WTC11 (cell line): ENCODE measurements around the gene KCNMA1. TPM values are rescaled to one million over a fixed set of nuclear protein-coding genes. Genes with fewer than 3 reads are reported as not detected.

Experiments used
- ATAC-seq: fragments of 200-7000 bp; cut with Tn5 transposase; 2 replicates; pipeline ENCODE4 v1.10.0; 2021; ENCODE audit warnings: mild to moderate bottlenecking, moderate library complexity
- CTCF ChIA-PET: fragments of 300-600 bp; sonication (Branson Sonifier 250); formaldehyde crosslinking; loops from one replicate; lab custom pipeline; 2021; ENCODE audit warnings: antibody characterized with exemption; lab: Charles Lee
- POLR2A ChIA-PET: fragments of 350-600 bp; sonication (Branson Sonifier 250); formaldehyde crosslinking; loops from one replicate; lab custom pipeline; 2021; ENCODE audit warnings: antibody characterized with exemption; lab: Charles Lee
- DNase-seq: peaks from one replicate; pipeline ENCODE4 v3.0.0; 2021; ENCODE audit warnings: low spot score
- H3K27ac Mint-ChIP-seq: 2 replicates; pipeline ENCODE4 v1.8.0; 2021; ENCODE audit warnings: mixed read lengths
- H3K27me3 Mint-ChIP-seq: 2 replicates; pipeline ENCODE4 v1.8.0; 2021; ENCODE audit warnings: low read depth, mild to moderate bottlenecking, moderate library complexity, mixed read lengths
- H3K36me3 Mint-ChIP-seq: 2 replicates; pipeline ENCODE4 v1.8.0; 2021; ENCODE audit warnings: mixed read lengths
- H3K4me1 Mint-ChIP-seq: 2 replicates; pipeline ENCODE4 v1.8.0; 2022; ENCODE audit warnings: mixed read lengths
- H3K4me3 Mint-ChIP-seq: 2 replicates; pipeline ENCODE4 v1.8.0; 2021; ENCODE audit warnings: mild to moderate bottlenecking, moderate library complexity, mixed read lengths
- H3K9me3 Mint-ChIP-seq: 2 replicates; pipeline ENCODE4 v1.8.0; 2021; ENCODE audit warnings: mixed read lengths
- CREB1 ChIP-seq: sonication (generic); formaldehyde crosslinking; IDR thresholded peaks from 2 replicates; pipeline ENCODE4 v1.8.0; 2023; ENCODE audit warnings: mild to moderate bottlenecking, missing genetic modification reagents
- CREM ChIP-seq: sonication (generic); formaldehyde crosslinking; IDR thresholded peaks from 2 replicates; pipeline ENCODE4 v1.8.1; 2022; ENCODE audit warnings: mild to moderate bottlenecking, missing genetic modification reagents, moderate library complexity
- FOXK1 ChIP-seq: sonication (generic); formaldehyde crosslinking; IDR thresholded peaks from 2 replicates; pipeline ENCODE4 v1.8.0; 2022; ENCODE audit warnings: mild to moderate bottlenecking, moderate library complexity, missing genetic modification reagents
- NFATC4 ChIP-seq: fragments of 250-450 bp; sonication (Bioruptor Pico); IDR thresholded peaks from 2 replicates; pipeline ENCODE4 v1.9.0; 2021; ENCODE audit warnings: mild to moderate bottlenecking
- NR2C2 ChIP-seq: sonication (generic); formaldehyde crosslinking; IDR thresholded peaks from 2 replicates; pipeline ENCODE4 v1.8.0; 2022; ENCODE audit warnings: mild to moderate bottlenecking, missing genetic modification reagents
- RELA ChIP-seq: sonication (generic); formaldehyde crosslinking; IDR thresholded peaks from 2 replicates; pipeline ENCODE4 v1.8.1; 2022; ENCODE audit warnings: missing genetic modification reagents, mild to moderate bottlenecking, borderline replicate concordance
- TCF7 ChIP-seq: sonication (generic); formaldehyde crosslinking; IDR thresholded peaks from 2 replicates; pipeline ENCODE4 v1.8.0; 2022; ENCODE audit warnings: mild to moderate bottlenecking, low read depth, missing genetic modification reagents, moderate library complexity
- TEAD1 ChIP-seq: sonication (generic); formaldehyde crosslinking; IDR thresholded peaks from 2 replicates; pipeline ENCODE4 v1.8.0; 2022; ENCODE audit warnings: mild to moderate bottlenecking, missing genetic modification reagents
- TP53 ChIP-seq: sonication (generic); formaldehyde crosslinking; IDR thresholded peaks from 2 replicates; pipeline ENCODE4 v1.8.1; 2023; ENCODE audit warnings: mild to moderate bottlenecking, missing genetic modification reagents
- ZNF232 ChIP-seq: sonication (generic); formaldehyde crosslinking; IDR thresholded peaks from 2 replicates; pipeline ENCODE4 v1.8.0; 2022; ENCODE audit warnings: mild to moderate bottlenecking, missing genetic modification reagents
- total RNA-seq: library from RNA; stranded (reverse); gene quantifications from 3 replicates; pipeline ENCODE4 v1.2.3, GENCODE V29; 2021
- TF ChIP-seq, protein P1 (sequence below): sonication (generic); formaldehyde crosslinking; IDR thresholded peaks from 2 replicates; pipeline ENCODE4 v1.8.1; 2023; ENCODE audit warnings: mild to moderate bottlenecking, missing genetic modification reagents, moderate library complexity
- TF ChIP-seq, protein P2 (sequence below): sonication (generic); formaldehyde crosslinking; IDR thresholded peaks from 2 replicates; pipeline ENCODE4 v1.8.0; 2022; ENCODE audit warnings: missing genetic modification reagents
- TF ChIP-seq, protein P3 (sequence below): sonication (generic); formaldehyde crosslinking; conservative IDR thresholded peaks from 2 replicates; pipeline ENCODE4 v1.8.1; 2022; ENCODE audit warnings: mild to moderate bottlenecking, missing genetic modification reagents
- TF ChIP-seq, protein P4 (sequence below): sonication (generic); formaldehyde crosslinking; IDR thresholded peaks from 2 replicates; pipeline ENCODE4 v1.8.0; 2023; ENCODE audit warnings: missing genetic modification reagents
- TF ChIP-seq, protein P5 (sequence below): sonication (generic); formaldehyde crosslinking; IDR thresholded peaks from 2 replicates; pipeline ENCODE4 v1.8.0; 2022; ENCODE audit warnings: mild to moderate bottlenecking, missing genetic modification reagents
- TF ChIP-seq, protein P6 (sequence below): fragments of 250-450 bp; sonication (Bioruptor Pico); conservative IDR thresholded peaks from 2 replicates; pipeline ENCODE4 v1.9.0; 2021; ENCODE audit warnings: mild to moderate bottlenecking
- TF ChIP-seq, protein P7 (sequence below): fragments of 250-450 bp; sonication (Bioruptor Pico); IDR thresholded peaks from 2 replicates; pipeline ENCODE4 v1.9.0; 2021; ENCODE audit warnings: mild to moderate bottlenecking

Gene KCNMA1
- total RNA-seq, 1 experiment from 2014 or later = 7.3 TPM

DNA sequence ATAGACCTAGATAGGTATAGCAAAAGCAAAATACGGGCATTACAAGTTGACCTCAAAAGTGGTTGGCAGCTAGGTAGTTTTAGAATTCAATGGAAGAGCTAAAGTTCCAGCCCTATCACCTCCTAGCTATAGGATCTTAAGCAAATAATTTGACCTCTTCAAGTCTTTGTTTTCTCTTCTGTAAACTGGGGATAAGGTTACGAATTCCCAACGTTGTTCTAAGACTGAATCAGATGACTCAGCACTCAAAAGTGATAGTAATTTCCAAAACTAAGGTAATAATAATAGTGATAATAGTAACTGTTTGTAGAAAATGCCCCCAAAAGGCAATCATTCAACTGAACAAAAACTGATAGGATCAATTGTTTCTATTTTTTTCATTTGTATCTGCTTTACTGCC is 445.2 kb downstream of the KCNMA1 start:
- Mint-ChIP-seq H3K36me3 (no peaks in the 10 kb centered on the region), H3K4me3 (no peak overlapping the region), H3K27ac (no peak overlapping the region), H3K27me3 (no peaks in the 10 kb centered on the region; the same call in 1 of the 2 replicates), H3K9me3 (no peaks in the 10 kb centered on the region), H3K4me1 (peaks cover 13% of the 10 kb centered on the region)
- ATAC-seq (no peak), DNase-seq (no peak)
- POLR2A ChIA-PET = no interaction called here
- TF ChIP-seq NR2C2 (CRISPR knock-in tag) = no peak
- TF ChIP-seq, protein P1, sequence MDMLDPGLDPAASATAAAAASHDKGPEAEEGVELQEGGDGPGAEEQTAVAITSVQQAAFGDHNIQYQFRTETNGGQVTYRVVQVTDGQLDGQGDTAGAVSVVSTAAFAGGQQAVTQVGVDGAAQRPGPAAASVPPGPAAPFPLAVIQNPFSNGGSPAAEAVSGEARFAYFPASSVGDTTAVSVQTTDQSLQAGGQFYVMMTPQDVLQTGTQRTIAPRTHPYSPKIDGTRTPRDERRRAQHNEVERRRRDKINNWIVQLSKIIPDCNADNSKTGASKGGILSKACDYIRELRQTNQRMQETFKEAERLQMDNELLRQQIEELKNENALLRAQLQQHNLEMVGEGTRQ (CRISPR knock-in tag) = no peak
- no peak for TF ChIP-seq TP53
- CTCF ChIA-PET = interaction anchor here (1.1 to 1.7 kb wide), 2 partner anchors 18 to 27 kb away, joined by 4 to 7 read pairs; no protein-coding TSS in a partner anchor

DNA sequence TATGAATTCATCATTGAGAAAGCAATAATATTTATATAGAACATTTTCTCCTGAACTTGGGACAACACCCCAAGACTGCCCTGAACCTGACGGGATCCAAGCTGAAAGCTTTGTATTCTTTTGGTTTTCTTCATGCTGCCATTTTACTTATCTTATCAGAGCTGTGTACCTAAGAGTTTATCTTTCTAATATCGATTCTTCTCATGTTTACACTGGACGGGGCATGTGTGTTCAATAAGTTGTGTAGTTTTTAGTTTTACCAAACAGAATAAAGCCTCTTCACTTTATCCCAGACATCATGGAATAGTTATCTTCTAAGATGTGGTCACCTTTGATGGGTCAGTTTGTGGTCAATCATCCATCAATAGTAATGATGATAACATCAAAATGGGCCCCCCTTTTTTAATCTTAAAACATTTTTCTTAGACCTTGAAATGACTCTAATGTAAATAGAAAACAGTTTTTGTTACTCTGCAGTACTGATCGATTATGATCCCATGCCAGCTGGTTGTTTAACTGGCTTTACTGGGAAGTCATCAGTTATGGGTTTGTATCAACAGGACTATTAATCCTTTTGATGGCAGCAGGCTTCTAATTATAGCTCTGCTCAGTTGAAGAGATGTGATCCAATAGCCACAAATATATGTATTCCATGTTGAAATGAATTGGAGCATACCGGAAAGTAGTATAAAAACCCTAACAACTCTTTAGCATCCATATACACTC is 446.1 kb downstream of the KCNMA1 start:
- Mint-ChIP-seq H3K27ac (no peak overlapping the region), H3K27me3 (no peaks in the 10 kb centered on the region; the same call in 1 of the 2 replicates), H3K36me3 (no peaks in the 10 kb centered on the region), H3K9me3 (no peaks in the 10 kb centered on the region), H3K4me1 (peaks cover 10% of the 10 kb centered on the region), H3K4me3 (no peak overlapping the region)
- TF ChIP-seq, protein P2, sequence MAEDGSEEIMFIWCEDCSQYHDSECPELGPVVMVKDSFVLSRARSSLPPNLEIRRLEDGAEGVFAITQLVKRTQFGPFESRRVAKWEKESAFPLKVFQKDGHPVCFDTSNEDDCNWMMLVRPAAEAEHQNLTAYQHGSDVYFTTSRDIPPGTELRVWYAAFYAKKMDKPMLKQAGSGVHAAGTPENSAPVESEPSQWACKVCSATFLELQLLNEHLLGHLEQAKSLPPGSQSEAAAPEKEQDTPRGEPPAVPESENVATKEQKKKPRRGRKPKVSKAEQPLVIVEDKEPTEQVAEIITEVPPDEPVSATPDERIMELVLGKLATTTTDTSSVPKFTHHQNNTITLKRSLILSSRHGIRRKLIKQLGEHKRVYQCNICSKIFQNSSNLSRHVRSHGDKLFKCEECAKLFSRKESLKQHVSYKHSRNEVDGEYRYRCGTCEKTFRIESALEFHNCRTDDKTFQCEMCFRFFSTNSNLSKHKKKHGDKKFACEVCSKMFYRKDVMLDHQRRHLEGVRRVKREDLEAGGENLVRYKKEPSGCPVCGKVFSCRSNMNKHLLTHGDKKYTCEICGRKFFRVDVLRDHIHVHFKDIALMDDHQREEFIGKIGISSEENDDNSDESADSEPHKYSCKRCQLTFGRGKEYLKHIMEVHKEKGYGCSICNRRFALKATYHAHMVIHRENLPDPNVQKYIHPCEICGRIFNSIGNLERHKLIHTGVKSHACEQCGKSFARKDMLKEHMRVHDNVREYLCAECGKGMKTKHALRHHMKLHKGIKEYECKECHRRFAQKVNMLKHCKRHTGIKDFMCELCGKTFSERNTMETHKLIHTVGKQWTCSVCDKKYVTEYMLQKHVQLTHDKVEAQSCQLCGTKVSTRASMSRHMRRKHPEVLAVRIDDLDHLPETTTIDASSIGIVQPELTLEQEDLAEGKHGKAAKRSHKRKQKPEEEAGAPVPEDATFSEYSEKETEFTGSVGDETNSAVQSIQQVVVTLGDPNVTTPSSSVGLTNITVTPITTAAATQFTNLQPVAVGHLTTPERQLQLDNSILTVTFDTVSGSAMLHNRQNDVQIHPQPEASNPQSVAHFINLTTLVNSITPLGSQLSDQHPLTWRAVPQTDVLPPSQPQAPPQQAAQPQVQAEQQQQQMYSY (CRISPR knock-in tag) = no peak
- TF ChIP-seq, protein P3, sequence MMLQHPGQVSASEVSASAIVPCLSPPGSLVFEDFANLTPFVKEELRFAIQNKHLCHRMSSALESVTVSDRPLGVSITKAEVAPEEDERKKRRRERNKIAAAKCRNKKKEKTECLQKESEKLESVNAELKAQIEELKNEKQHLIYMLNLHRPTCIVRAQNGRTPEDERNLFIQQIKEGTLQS (CRISPR knock-in tag) = no peak
- TF ChIP-seq, protein P4, sequence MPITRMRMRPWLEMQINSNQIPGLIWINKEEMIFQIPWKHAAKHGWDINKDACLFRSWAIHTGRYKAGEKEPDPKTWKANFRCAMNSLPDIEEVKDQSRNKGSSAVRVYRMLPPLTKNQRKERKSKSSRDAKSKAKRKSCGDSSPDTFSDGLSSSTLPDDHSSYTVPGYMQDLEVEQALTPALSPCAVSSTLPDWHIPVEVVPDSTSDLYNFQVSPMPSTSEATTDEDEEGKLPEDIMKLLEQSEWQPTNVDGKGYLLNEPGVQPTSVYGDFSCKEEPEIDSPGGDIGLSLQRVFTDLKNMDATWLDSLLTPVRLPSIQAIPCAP = no peak
- TF ChIP-seq, protein P5, sequence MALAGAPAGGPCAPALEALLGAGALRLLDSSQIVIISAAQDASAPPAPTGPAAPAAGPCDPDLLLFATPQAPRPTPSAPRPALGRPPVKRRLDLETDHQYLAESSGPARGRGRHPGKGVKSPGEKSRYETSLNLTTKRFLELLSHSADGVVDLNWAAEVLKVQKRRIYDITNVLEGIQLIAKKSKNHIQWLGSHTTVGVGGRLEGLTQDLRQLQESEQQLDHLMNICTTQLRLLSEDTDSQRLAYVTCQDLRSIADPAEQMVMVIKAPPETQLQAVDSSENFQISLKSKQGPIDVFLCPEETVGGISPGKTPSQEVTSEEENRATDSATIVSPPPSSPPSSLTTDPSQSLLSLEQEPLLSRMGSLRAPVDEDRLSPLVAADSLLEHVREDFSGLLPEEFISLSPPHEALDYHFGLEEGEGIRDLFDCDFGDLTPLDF (CRISPR knock-in tag) = no peak
- TF ChIP-seq NFATC4 (CRISPR knock-in tag) = no peak
- TF ChIP-seq, protein P6, sequence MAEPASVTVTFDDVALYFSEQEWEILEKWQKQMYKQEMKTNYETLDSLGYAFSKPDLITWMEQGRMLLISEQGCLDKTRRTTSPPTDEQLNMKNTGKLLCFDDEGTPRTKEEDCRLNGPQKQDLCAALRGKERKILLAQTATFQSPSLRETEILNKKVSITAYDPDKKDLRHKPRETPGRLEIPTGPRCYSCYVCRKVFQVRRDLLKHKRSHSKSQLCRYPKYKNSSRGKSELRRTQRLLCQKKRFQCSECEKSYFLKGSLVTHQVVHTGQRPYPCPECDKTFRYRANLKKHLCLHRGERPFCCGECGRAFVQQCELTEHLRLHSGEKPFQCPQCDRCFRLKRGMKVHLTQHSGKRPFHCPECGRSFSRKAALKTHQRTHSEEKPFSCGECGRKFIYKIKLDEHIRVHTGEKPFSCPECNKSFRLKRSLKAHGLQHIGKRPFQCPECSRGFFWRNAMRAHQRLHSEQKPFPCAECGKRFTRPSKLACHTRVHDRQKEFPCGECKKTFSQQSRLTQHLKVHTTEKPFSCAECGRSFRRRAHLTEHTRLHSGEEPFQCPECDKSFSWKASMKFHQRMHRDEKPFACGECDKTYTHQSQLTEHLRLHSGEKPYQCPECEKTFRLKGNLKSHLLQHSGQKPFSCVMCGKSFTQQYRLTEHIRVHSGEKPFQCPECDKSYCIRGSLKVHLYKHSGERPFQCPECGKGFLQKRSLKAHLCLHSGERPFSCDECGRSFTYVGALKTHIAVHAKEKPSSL = no peak
- no peak for TF ChIP-seq FOXK1
- TF ChIP-seq CREM = no peak
- TF ChIP-seq CREB1 (CRISPR knock-in tag) = no peak
- TF ChIP-seq ZNF232 (CRISPR knock-in tag) = no peak
- TF ChIP-seq, protein P7, sequence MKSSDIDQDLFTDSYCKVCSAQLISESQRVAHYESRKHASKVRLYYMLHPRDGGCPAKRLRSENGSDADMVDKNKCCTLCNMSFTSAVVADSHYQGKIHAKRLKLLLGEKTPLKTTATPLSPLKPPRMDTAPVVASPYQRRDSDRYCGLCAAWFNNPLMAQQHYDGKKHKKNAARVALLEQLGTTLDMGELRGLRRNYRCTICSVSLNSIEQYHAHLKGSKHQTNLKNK = no peak
- no peak for TF ChIP-seq TCF7 (CRISPR knock-in tag)
- no peak for TF ChIP-seq RELA
- TF ChIP-seq TEAD1 = no peak
- POLR2A ChIA-PET = no interaction called here
- DNase-seq (no peak), ATAC-seq (no peak)
- CTCF ChIA-PET = interaction anchor here (1.1 to 1.7 kb wide), 2 partner anchors 17 to 26 kb away, joined by 4 to 7 read pairs; no protein-coding TSS in a partner anchor
